Measurements from ENCODE around the gene EXOC6. TPM values are rescaled to one million over a fixed set of nuclear protein-coding genes. Genes with fewer than 3 reads are reported as not detected.

The EXOC6 gene
- total RNA-seq, 4 donors from 2014 or later: 5.9 to 16.6 (median 11.2) TPM

- Histone ChIP-seq H3K27ac (no peak overlapping the region), H3K36me3 (no peaks in the 10 kb centered on the region), H3K9me3 (no peaks in the 10 kb centered on the region), H3K4me3 (no peak overlapping the region), H3K4me1 (peaks cover 0 to 20% (median 0%) of the 10 kb centered on the region in 4 donors), H3K27me3 (no peaks in the 10 kb centered on the region)
- no peak for TF ChIP-seq POLR2A (IDR thresholded peaks at IDR 0.05)
- TF ChIP-seq EP300 (IDR thresholded peaks at IDR 0.05): no peak
- TF ChIP-seq CTCF (IDR thresholded peaks at IDR 0.05): no peak
- no peak for DNase-seq (ENCODE audit: low spot score in 2 of 2)
Observed at GRCh38 chr10:92890471-92890870, 42.2 kb downstream of the EXOC6 start.

- Histone ChIP-seq H3K4me3 (no peak overlapping the region), H3K9me3 (no peaks in the 10 kb centered on the region), H3K27me3 (no peaks in the 10 kb centered on the region), H3K27ac (no peak overlapping the region), H3K36me3 (peaks cover 0 to 3% (median 0%) of the 10 kb centered on the region in 3 donors), H3K4me1 (peaks cover 0 to 20% (median 0%) of the 10 kb centered on the region in 4 donors)
- TF ChIP-seq CTCF (IDR thresholded peaks at IDR 0.05): no peak
- WGBS, 2 donors: 58 to 61% methylated on average over 5 of the region's 5 CpGs
- DNase-seq (ENCODE audit: low spot score in 2 of 2): peak in 1 of 2 donors; percentile 12
Observed at GRCh38 chr10:92891885-92892690, 43.8 kb downstream of the EXOC6 start.

- WGBS, 2 donors: 57 to 62% methylated on average over 3 of the region's 3 CpGs
- Histone ChIP-seq H3K27me3 (no peaks in the 10 kb centered on the region), H3K36me3 (peaks cover 0 to 7% (median 0%) of the 10 kb centered on the region in 3 donors), H3K4me3 (no peak overlapping the region), H3K27ac (no peak overlapping the region), H3K4me1 (peaks cover 0 to 20% (median 0%) of the 10 kb centered on the region in 4 donors), H3K9me3 (no peaks in the 10 kb centered on the region)
- no peak for DNase-seq (ENCODE audit: low spot score in 2 of 2)
- no peak for TF ChIP-seq POLR2A (IDR thresholded peaks at IDR 0.05)
- no peak for TF ChIP-seq EP300 (IDR thresholded peaks at IDR 0.05)
- TF ChIP-seq CTCF (IDR thresholded peaks at IDR 0.05): no peak
Observed at GRCh38 chr10:92892691-92893054, 44.4 kb downstream of the EXOC6 start.

DNA sequence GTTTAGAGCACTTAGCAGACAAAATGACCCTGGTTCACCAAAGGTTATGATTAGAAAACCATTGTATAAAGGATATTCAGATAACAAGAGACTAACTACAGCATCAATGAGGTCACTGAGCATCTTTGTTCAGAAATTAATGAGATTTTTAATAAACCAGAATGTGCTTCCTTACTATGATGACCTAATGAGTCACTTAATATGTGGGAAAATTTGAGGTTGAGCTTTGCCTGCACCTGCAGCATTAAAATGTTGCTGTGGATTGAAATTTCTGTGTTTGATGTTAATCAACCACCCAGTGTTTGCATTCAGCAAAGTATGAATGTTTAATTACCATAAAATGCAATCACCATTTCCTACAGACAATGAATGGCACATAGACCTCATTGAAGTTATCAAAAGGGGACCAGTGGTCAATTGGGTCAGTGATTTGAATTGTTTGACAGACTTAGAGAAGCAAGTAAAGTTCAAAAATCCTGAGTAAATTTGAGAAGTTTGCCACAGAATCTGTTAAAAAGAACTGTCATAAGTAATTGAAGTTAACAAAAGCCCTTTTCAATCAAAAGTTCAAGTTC lies 45.8 kb downstream of the EXOC6 start:
- no peak for DNase-seq (ENCODE audit: low spot score in 2 of 2)
- no peak for TF ChIP-seq EP300 (IDR thresholded peaks at IDR 0.05)
- TF ChIP-seq POLR2A (IDR thresholded peaks at IDR 0.05): no peak
- no peak for TF ChIP-seq CTCF (IDR thresholded peaks at IDR 0.05)
- H3K4me1 ChIP-seq: peaks cover 0 to 20% (median 0%) of the 10 kb centered on the region in 4 donors
- no peak overlapping the region for H3K4me3 ChIP-seq
- no peak overlapping the region for H3K27ac ChIP-seq
- H3K9me3 ChIP-seq: no peaks in the 10 kb centered on the region
- H3K36me3 ChIP-seq: peaks cover 0 to 11% (median 0%) of the 10 kb centered on the region in 3 donors
- H3K27me3 ChIP-seq: no peaks in the 10 kb centered on the region

- Histone ChIP-seq H3K27me3 (no peaks in the 10 kb centered on the region), H3K27ac (no peak overlapping the region), H3K9me3 (no peaks in the 10 kb centered on the region), H3K4me3 (no peak overlapping the region), H3K4me1 (peaks cover 0 to 11% (median 0%) of the 10 kb centered on the region in 4 donors), H3K36me3 (peaks cover 0 to 11% (median 0%) of the 10 kb centered on the region in 3 donors)
- no peak for DNase-seq (ENCODE audit: low spot score in 2 of 2)
- TF ChIP-seq EP300 (IDR thresholded peaks at IDR 0.05) (no peak), CTCF (IDR thresholded peaks at IDR 0.05) (no peak), POLR2A (IDR thresholded peaks at IDR 0.05) (no peak)
- WGBS, 2 donors: 89 to 97% methylated on average over 5 of the region's 5 CpGs
Observed at GRCh38 chr10:92897916-92898315, 49.6 kb downstream of the EXOC6 start.
